ENCODE measurements around the gene ZNF556. TPM values are rescaled to one million over a fixed set of nuclear protein-coding genes. Genes with fewer than 3 reads are reported as not detected.
A peak's percentile ranks its signal among the peaks of the same experiment; 100 is the strongest.

ZNF556 gene
- polyA plus RNA-seq, 3 donors = not detected

DNA sequence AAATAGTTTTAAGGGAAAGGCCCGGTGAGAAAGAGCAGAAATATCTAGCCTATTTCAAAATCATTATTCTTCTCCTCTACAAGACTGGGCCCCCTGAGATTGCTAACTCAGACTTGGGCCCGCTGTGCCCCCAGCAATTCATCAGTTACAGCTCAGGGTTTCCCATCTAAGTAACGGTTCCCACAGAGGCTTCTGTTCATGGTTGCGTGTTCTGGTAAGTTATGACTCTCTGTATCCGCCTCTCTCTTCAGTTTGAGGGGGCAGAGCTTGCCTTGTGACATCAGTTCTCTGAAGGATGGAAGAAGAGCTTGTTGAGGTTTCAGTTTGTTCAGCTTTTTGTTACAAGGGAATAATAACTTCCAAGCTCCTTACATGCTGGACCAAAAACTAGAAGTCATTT lies 45.2 kb downstream of the ZNF556 start:
- DNase-seq = no peak
- H3K36me3 ChIP-seq (replicated peaks in 1 of 2; ENCODE audit: control insufficient read depth in 1 of 2, insufficient read depth in 2 of 2, low read length in 2 of 2) = peaks cover 17 to 41% of the 10 kb centered on the region in 2 donors
- H3K27me3 ChIP-seq (ENCODE audit: control insufficient read depth in 2 of 2, insufficient read depth in 2 of 2, low read length in 2 of 2) = no peaks in the 10 kb centered on the region
- TF ChIP-seq CTCF (IDR thresholded peaks at IDR 0.05) = no peak
- H3K27ac Mint-ChIP-seq = no peak overlapping the region
- no peak overlapping the region for H3K9ac ChIP-seq (ENCODE audit: insufficient read depth, low read length, poor library complexity, severe bottlenecking)
- H4K20me1 ChIP-seq (ENCODE audit: insufficient read depth, low read length) = no peaks in the 10 kb centered on the region
- H3K4me3 ChIP-seq (replicated peaks in 1 of 3; ENCODE audit: low read depth in 2 of 3, low read length in 3 of 3) = no peak overlapping the region
- WGBS (ENCODE audit: insufficient coverage) = 100% methylated on average over 1 of the region's 5 CpGs
- H3K27ac ChIP-seq (ENCODE audit: low read depth in 1 of 2, low read length in 2 of 2) = no peak overlapping the region
- H2AFZ ChIP-seq (ENCODE audit: insufficient read depth, low read depth, low read length, poor library complexity, severe bottlenecking) = no peak overlapping the region
- peaks cover 31 to 59% of the 10 kb centered on the region in 2 donors for H3K36me3 Mint-ChIP-seq
- H3K9me3 ChIP-seq (replicated peaks in 1 of 2; ENCODE audit: control insufficient read depth in 1 of 2, insufficient read depth in 1 of 2, low read length in 2 of 2) = peaks cover 56% of the 10 kb centered on the region in 2 donors
- H3K27me3 Mint-ChIP-seq (ENCODE audit: low read depth in 3 of 3) = peaks cover 0 to 2% (median 1%) of the 10 kb centered on the region in 3 donors
- H3K79me2 ChIP-seq (ENCODE audit: insufficient read depth, low read length) = peaks cover 16% of the 10 kb centered on the region
- no peak overlapping the region for H3K4me2 ChIP-seq (replicated peaks; ENCODE audit: extremely low read depth, low read length, poor library complexity, severe bottlenecking)
- H3K4me3 Mint-ChIP-seq = no peak overlapping the region
- peaks cover 34 to 79% (median 56%) of the 10 kb centered on the region in 7 donors for H3K9me3 Mint-ChIP-seq
- H3K4me1 ChIP-seq (ENCODE audit: control insufficient read depth in 1 of 2, insufficient read depth in 2 of 2, low read length in 2 of 2) = no peaks in the 10 kb centered on the region
- H3K4me1 Mint-ChIP-seq = no peaks in the 10 kb centered on the region
- intact Hi-C loops (cut with micrococcal nuclease) = no loop called here

DNA sequence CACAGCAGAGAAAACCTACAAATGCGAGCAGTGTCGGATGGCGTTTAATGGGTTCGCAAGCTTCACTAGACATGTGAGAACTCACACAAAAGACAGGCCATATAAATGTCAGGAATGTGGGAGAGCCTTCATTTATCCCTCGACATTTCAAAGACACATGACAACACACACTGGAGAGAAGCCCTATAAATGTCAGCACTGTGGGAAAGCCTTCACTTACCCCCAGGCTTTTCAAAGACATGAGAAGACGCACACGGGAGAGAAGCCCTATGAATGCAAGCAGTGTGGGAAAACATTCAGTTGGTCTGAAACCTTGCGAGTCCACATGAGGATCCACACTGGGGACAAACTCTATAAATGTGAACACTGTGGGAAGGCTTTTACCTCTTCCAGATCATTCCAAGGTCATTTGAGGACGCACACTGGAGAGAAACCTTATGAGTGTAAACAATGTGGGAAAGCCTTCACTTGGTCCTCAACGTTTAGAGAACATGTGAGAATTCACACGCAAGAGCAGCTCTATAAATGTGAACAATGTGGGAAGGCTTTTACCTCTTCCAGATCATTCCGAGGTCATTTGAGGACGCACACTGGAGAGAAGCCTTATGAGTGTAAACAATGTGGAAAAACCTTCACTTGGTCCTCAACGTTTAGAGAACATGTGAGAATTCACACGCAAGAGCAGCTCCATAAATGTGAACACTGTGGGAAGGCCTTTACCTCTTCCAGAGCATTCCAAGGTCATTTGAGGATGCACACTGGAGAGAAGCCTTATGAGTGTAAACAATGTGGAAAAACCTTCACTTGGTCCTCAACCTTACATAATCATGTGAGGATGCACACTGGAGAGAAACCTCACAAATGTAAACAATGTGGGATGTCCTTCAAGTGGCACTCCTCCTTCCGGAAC lies 50.4 kb downstream of the ZNF556 start:
- Mint-ChIP-seq H3K27me3 (ENCODE audit: low read depth in 3 of 3) (peaks cover 0 to 4% (median 0%) of the 10 kb centered on the region in 3 donors), H3K4me3 (no peak overlapping the region), H3K36me3 (peaks cover 42 to 59% of the 10 kb centered on the region in 2 donors), H3K9me3 (peaks cover 36 to 81% (median 56%) of the 10 kb centered on the region in 7 donors), H3K27ac (no peak overlapping the region), H3K4me1 (no peaks in the 10 kb centered on the region)
- intact Hi-C loops (cut with micrococcal nuclease) = no loop called here
- H3K9ac ChIP-seq (ENCODE audit: insufficient read depth, low read length, poor library complexity, severe bottlenecking) = no peak overlapping the region
- no peak overlapping the region for H3K27ac ChIP-seq (ENCODE audit: low read depth in 1 of 2, low read length in 2 of 2)
- H3K4me1 ChIP-seq (ENCODE audit: control insufficient read depth in 1 of 2, insufficient read depth in 2 of 2, low read length in 2 of 2) = no peaks in the 10 kb centered on the region
- no peak for TF ChIP-seq CTCF (IDR thresholded peaks at IDR 0.05)
- no peaks in the 10 kb centered on the region for H3K27me3 ChIP-seq (ENCODE audit: control insufficient read depth in 2 of 2, insufficient read depth in 2 of 2, low read length in 2 of 2)
- no peak overlapping the region for H2AFZ ChIP-seq (ENCODE audit: insufficient read depth, low read depth, low read length, poor library complexity, severe bottlenecking)
- peaks cover 28 to 51% of the 10 kb centered on the region in 2 donors for H3K36me3 ChIP-seq (replicated peaks in 1 of 2; ENCODE audit: control insufficient read depth in 1 of 2, insufficient read depth in 2 of 2, low read length in 2 of 2)
- H3K9me3 ChIP-seq (replicated peaks in 1 of 2; ENCODE audit: control insufficient read depth in 1 of 2, insufficient read depth in 1 of 2, low read length in 2 of 2) = peaks cover 65 to 67% of the 10 kb centered on the region in 2 donors
- peak overlapping the region in 1 of 3 experiments; percentile 24 for H3K4me3 ChIP-seq (replicated peaks in 1 of 3; ENCODE audit: low read depth in 2 of 3, low read length in 3 of 3)
- H4K20me1 ChIP-seq (ENCODE audit: insufficient read depth, low read length) = no peaks in the 10 kb centered on the region
- WGBS (ENCODE audit: insufficient coverage) = 100% methylated on average over 5 of the region's 16 CpGs
- DNase-seq = no peak
- H3K79me2 ChIP-seq (ENCODE audit: insufficient read depth, low read length) = no peaks in the 10 kb centered on the region
- H3K4me2 ChIP-seq (replicated peaks; ENCODE audit: extremely low read depth, low read length, poor library complexity, severe bottlenecking) = no peak overlapping the region

All from CD14-positive monocyte (primary cell).